Ishikawa (cell line): ENCODE results near the gene GANC.

ENCODE experiments used
- CEBPB ChIP-seq: IDR thresholded peaks from 2 replicates; pipeline ENCODE4 v1.6.1; 2012
- EGR1 ChIP-seq: IDR thresholded peaks from 2 replicates; pipeline ENCODE4 v1.6.1; 2012
- EP300 ChIP-seq: IDR thresholded peaks from 2 replicates; pipeline ENCODE4 v1.6.1; 2012; ENCODE audit warnings: borderline replicate concordance
- FOXM1 ChIP-seq: IDR thresholded peaks from 2 replicates; pipeline ENCODE4 v1.6.1; 2012; ENCODE audit warnings: low read depth, borderline replicate concordance
- NFIC ChIP-seq: IDR thresholded peaks from 2 replicates; pipeline ENCODE4 v1.6.1; 2012
- RAD21 ChIP-seq: IDR thresholded peaks from 2 replicates; pipeline ENCODE4 v1.6.1; 2012; ENCODE audit warnings: low read depth
- TAF1 ChIP-seq: IDR thresholded peaks from 2 replicates; pipeline ENCODE4 v1.6.1; 2012; ENCODE audit warnings: low read depth, mild to moderate bottlenecking
- TCF12 ChIP-seq: IDR thresholded peaks from 2 replicates; pipeline ENCODE4 v1.6.1; 2012; ENCODE audit warnings: low read depth
- TEAD4 ChIP-seq: IDR thresholded peaks from 2 replicates; pipeline ENCODE4 v1.6.1; 2012
- YY1 ChIP-seq: IDR thresholded peaks from 2 replicates; pipeline ENCODE4 v1.6.1; 2012; ENCODE audit warnings: low read depth
- ZBTB7A ChIP-seq: IDR thresholded peaks from 2 replicates; pipeline ENCODE4 v1.6.1; 2012; ENCODE audit warnings: low read depth
- TF ChIP-seq, protein P1 (sequence below): IDR thresholded peaks from 2 replicates; pipeline ENCODE4 v1.6.1; 2012; ENCODE audit warnings: low read depth, mild to moderate bottlenecking
- TF ChIP-seq, protein P2 (sequence below): IDR thresholded peaks from 2 replicates; pipeline ENCODE4 v1.6.1; 2012

DNA sequence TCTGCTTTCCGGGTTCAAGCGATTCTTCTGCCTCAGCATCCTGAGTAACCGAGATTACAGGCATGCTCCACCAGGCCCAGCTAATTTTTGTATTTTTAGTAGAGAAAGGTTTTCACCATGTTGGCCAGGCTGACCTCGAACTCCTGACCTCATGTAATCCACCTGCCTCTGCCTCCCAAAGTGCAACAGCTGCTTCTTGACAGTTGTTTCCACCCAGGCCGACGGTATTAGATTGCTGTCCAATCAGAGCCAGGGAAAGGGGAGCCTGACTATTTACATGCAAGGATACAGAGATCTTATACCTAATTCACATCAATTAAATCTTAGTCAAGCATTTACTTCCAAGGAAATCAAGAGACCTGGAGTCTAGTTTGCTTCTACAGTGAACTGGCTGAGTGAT lies 82.3 kb downstream of the GANC start:
- TF ChIP-seq, protein P1, sequence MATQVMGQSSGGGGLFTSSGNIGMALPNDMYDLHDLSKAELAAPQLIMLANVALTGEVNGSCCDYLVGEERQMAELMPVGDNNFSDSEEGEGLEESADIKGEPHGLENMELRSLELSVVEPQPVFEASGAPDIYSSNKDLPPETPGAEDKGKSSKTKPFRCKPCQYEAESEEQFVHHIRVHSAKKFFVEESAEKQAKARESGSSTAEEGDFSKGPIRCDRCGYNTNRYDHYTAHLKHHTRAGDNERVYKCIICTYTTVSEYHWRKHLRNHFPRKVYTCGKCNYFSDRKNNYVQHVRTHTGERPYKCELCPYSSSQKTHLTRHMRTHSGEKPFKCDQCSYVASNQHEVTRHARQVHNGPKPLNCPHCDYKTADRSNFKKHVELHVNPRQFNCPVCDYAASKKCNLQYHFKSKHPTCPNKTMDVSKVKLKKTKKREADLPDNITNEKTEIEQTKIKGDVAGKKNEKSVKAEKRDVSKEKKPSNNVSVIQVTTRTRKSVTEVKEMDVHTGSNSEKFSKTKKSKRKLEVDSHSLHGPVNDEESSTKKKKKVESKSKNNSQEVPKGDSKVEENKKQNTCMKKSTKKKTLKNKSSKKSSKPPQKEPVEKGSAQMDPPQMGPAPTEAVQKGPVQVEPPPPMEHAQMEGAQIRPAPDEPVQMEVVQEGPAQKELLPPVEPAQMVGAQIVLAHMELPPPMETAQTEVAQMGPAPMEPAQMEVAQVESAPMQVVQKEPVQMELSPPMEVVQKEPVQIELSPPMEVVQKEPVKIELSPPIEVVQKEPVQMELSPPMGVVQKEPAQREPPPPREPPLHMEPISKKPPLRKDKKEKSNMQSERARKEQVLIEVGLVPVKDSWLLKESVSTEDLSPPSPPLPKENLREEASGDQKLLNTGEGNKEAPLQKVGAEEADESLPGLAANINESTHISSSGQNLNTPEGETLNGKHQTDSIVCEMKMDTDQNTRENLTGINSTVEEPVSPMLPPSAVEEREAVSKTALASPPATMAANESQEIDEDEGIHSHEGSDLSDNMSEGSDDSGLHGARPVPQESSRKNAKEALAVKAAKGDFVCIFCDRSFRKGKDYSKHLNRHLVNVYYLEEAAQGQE = no peak
- TF ChIP-seq EP300 = no peak
- no peak for TF ChIP-seq ZBTB7A
- no peak for TF ChIP-seq NFIC
- no peak for TF ChIP-seq TCF12
- no peak for TF ChIP-seq RAD21
- no peak for TF ChIP-seq CEBPB
- TF ChIP-seq FOXM1 = no peak
- TF ChIP-seq, protein P2, sequence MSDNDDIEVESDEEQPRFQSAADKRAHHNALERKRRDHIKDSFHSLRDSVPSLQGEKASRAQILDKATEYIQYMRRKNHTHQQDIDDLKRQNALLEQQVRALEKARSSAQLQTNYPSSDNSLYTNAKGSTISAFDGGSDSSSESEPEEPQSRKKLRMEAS = no peak
- no peak for TF ChIP-seq TEAD4
- no peak for TF ChIP-seq EGR1
- no peak for TF ChIP-seq TAF1
- no peak for TF ChIP-seq YY1
